Amniotic epithelial cell (primary cell): ENCODE results near the gene FITM2.
"Not testable (repeated sequence)": the region's sequence is repeated elsewhere in the genome, so short reads cannot be mapped to it uniquely, and the experiment has no call there.

Source experiments
- DNase-seq: peaks from one replicate; pipeline ENCODE4 v3.0.0-alpha.2; 2010; ENCODE audit warnings: low read depth

FITM2 gene

DNA sequence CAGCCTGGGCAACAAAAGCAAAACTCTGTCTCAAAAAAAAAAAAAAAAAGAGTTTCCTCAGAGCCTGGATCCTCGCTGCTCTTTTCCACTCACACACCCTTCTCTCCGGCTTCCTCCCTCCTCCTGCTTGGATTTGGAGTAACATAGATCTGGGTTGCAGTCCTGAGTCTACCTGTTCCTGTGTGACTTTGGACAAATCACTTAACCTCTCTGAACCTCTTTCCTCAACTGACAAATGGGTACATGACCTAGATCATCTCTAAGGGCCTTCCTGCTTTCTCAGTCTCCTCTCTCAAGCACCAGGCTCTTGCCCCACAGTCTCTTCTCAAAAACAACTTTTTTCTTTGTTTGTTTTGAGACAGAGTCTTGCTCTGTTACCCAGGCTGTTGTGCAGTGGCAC lies 20.2 kb upstream of the FITM2 start:
- no peak for DNase-seq

DNA sequence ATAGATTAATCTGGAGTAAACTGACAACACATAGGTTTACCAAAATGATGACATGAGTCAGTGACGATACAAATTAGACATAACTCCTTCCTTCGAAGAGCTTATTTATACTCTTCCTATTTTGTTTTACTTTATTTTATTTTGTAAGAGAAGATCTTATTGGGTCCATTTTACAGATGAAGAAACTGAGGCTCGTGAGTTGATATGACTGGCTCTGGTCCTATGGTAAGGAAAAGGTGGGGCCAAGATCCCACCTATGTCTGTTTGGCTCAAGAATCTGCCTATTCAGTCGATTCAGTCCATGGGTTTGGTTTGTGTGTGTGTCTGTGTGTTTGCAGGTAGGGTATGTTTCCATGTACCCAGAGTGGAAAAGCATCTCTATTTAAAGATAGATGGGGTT lies 17.4 kb upstream of the FITM2 start:
- DNase-seq = no peak

DNA sequence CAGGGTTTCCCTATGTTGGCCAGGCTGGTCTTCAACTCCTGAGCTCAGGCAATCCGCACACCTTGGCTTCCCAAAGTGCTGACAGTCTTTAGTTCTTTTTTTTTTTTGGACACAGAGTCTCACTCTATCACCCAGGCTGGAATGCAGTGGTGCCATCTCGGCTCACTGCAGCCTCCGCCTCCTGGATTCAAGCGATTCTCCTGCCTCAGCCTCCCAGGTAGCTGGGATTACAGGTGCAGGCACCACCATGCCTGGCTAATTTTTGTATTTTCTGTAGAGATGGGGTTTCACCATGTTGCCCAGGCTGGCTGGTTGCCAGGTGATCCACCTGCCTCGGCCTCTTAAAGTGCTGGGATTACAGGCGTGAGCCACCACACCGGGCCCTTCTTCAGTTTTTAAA lies 16.7 kb upstream of the FITM2 start:
- DNase-seq = not testable (repeated sequence)

DNA sequence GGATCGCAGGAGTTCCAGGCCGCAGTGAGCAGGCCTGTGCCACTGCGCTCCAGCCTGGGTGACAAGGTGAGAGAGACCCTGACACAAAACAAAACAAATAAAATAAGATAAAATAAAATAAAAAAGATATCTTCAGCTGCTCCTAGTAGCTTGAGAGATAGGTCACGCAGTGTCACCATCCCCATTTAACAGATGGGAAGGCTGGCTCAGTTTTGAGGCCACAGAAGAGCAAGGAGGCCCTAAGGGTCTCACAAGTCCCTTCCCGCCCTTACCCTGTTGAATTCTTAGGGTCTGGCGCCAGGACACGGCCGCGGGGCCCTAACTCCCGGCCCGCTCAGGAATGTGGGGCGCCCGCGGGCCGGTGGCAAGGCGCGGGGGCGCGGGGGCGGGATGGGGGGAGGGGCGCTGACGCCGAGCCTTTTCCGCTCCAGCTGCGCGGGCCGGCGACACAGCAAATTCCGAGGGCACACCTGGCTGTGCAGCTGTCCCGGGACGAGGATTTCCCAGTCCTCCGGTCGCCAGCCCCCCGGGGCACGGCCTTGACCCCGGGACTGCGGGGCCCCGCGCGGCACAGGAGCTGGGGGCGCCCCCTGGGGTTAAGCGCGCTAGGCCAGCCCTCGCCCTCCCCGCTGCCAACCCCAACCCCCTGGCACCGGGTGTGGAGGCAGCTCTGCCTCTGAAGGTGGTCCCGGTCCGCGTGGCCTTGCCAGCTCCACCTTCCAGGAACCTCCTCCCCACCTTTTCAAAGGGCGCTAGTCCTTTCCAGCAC lies 15.6 kb upstream of the FITM2 start:
- no peak for DNase-seq

DNA sequence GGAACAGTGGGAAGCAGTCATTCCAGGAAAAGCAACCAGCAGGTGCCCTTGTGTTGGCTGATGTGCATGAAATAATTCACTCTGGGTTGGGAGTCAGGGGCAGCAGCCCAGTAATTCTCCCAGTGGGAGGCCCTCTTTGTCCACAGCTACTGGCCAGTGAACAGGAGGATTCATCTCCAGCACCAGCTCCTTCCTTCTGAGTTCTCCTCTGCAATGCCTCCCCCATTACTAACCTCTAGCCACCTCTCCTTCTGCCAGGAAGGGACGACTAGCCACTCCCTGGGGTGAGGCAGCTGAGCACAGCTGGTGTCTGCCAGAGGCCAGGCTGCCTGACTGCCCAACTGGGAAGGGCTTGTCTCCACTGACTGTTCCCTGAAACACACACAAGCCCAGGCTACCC lies 13.3 kb upstream of the FITM2 start:
- DNase-seq = no peak

DNA sequence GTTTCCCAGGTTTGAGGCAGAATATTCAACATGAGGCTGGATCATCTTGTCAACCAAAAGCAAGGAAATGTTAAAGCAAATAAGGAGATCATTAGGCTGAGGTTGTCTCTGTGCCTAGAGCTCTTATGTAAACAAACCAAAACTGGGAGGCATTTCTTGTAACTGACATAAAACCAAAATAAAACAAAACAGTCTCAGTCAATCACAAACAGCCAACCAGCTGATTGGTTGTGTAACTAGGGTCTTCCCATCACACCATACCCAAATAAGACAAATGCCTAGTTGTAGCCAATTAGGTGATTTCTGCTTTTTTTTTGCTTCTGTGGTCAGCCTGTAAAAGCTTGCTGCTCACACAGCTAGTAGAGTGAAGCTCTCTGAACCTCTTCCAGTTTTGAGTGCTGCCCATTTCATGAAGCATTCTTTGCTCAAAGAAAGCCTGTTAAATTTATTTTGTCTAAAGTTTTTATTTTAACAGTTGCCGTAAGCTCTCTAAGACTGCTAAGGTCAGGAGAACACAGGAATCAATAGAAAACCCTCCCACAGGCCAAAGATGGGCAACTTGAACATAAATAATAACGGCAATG lies 8.9 kb upstream of the FITM2 start:
- DNase-seq = no peak

DNA sequence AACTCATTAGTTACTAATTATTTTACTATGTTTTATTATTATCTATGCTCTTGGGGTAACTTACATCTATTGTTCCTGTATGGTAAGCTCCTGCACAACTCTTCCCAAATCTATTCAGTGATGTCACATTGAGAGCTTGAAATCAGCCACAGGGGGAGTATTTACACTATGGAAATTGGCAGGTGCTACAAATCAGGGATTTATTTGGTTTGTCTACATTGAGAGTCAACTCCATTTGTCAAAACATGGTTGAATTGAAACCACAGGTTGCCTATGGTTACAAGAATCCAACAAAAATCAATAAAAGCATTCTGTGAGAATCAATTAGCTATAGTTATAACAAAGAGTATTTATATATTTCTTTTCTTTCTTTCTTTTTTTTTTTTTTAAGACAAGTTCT lies 3.9 kb upstream of the FITM2 start:
- DNase-seq = no peak

DNA sequence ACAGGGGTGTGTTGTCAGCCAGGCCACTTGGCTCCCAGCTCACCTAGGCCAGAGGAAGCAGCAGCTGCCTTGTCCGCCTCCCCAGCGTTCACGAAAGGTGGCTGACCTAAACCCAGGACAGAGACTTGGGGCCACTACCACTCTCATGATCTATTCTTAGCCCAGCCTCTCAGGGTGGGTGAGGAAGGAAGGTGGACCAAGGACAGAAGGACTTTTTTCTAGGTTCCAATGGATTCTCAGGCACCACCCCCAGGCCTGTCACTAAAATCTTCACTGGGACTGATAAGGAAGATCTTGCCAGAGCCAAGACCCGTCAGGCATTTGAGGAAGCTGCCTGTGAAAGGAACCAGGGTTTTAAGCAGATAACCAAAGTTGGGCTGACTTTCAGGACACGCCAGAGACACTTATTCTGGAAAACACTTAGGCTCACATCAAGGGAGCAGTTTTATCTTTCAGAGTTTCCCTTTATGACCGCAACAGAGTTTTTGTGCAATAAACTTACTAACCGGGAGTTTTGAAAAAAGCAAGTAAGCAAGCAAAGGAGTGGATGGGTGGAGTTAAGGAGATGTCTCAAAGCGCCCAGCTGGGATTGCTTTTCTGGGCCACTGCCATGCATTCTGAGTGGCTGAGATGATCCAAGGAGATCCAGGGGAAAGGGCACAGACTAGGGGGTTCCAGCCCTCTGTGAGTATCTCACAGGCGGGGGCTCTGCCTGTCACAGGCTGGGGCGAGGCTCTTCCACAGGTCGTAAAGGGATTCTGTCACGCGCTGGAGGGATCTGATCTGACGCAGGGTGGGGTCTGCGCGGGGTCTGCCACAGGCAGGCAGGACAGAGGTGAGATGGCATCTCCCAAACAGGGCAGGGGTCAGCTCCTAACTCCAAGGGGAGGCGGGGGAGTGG lies 989 bp downstream of the FITM2 start:
- DNase-seq = peak; percentile 80

DNA sequence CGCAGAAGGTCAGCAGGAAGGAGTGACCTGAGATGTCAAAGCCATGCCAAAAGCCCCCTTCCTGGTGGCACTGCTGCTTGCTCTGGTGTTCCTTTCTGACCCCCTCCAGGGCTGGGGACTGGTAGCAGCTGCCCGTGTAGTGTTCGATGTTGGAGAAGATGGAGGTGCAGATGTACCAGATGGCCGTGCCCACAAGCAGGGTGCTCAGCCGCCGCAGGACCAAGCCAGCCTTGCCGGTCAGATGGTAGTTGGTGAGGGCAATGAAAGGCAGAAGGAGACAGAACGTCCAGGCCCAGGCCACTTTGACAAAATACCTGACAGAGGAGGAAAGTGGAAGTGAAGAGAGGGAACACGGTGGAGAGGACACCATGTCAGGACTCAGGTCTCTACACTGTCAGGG lies 4.1 kb downstream of the FITM2 start:
- no peak for DNase-seq

DNA sequence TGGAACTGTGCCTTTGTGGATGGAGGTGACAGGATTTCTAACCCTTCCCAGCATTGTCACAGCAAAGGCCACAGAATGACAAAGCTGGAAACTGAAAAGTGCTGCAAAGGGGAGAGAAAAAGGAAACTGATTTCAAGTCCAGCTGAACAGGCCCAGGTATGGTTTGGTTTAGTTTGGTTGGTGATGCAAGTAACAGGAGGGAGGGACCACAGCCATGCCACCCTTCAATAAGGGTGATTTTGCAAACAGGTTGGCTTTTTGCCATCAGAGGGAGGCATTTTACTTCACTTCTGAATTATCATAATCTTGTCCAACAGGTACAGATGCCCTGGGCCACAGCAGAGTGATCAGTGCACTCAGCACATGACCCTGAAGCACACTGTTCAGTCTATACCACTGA lies 6.6 kb downstream of the FITM2 start:
- no peak for DNase-seq

DNA sequence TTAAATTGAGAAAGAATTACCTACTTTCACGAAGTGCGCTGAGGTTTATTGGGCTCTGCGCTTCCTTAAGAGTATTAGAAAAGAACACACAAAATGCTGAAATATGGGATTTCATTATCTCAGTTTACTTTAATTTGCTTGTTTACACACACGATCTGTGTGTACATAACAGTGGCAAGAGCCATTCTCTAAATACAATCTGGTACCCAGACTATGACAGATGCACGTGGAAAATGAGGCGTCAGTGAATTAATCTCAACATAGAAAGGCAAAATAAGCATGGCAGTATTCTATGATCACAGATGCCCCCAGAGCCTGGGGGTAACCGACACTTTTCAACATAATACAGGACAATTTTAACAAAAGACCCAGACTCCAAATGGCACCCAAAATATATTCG lies 8.3 kb downstream of the FITM2 start:
- DNase-seq = no peak

DNA sequence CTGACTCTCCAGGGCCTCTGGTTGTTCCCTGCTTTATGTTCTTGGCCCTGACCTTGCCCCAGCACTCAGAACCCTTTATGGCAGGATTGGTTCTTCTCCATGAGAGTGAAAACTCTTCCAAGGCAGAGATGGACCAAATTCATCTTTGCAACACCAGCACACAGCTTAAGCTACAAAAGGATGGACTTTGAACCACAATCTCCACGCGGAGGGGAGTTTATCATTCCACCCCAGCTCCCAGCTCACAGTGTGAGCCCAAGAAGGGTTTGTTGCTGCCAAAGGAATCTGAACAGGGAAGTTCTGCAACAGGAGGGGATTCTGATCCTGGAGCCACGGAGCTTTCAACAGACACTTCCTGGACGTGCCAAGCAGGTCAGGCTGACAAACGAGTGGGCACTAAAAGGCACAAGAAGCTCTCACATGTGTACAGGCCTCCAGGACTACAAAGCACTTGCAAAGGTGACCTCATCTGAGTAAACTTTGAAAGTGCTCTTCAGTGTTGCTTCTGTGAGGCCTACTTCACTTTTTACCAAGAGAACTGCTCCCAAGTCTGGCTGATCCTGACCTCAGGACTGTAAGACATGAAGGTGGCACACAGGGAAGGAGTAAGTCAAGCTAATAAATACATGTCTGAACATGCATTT lies 8.9 kb downstream of the FITM2 start:
- no peak for DNase-seq

DNA sequence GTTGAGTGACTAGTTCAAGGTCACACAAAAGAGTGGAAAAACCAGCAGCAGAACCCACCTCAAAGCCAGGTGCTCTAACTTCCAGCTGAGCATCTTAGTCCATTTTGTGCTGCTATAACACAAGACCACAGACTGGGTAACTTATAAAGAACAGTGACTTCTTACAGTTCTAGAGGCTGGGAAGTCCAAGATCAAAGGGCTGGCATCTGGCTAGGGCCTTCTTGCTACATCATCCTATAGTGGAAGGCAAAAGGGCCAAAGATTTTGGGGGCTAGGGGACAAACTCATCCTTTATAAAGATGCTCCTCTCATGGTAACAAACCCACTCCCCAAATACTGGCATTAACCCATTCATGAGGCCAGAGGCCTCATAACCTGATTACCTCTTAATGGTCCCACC lies 9.7 kb downstream of the FITM2 start:
- no peak for DNase-seq

DNA sequence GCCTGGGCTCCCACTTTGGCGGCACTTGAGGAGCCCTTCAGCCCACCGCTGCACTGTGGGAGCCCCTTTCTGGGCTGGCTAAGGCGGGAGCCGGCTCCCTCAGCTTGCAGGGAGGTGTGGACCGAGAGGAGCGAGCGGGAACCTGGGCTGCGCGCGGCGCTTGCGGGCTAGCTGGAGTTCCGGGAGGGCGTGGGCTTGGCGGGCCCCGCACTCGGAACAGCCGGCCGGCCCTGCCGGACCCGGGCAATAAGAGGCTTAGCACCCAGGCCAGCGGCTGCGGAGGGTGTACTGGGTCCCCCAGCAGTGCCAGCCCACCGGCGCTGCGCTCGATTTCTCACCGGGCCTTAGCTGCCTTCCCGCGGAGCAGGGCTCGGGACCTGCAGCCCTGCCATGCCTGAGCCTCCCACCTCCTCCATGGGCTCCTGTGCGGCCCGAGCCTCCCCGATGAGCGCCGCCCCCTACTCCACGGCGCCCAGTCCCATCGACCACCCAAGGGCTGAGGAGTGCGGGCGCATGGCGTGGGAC lies 11.9 kb downstream of the FITM2 start:
- not testable (repeated sequence) for DNase-seq

DNA sequence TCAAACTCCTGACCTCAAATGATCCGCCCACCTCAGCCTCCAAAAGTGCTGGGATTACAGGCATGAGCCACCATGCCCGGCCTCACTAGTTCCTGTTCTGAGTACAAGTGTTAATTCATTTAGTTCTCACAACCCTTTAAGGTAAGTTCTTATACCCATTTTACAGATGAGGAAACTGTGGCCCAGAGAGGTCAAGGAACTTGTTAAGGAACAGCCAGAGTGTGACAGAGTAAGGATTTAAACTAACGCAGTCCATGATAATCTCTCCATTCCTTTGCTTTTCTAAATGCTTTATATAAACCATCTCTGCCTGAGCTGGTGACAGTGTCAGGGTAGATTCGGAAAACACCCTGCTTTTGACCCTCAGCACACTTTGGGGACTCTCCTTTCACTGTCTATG lies 13.3 kb downstream of the FITM2 start:
- no peak for DNase-seq

DNA sequence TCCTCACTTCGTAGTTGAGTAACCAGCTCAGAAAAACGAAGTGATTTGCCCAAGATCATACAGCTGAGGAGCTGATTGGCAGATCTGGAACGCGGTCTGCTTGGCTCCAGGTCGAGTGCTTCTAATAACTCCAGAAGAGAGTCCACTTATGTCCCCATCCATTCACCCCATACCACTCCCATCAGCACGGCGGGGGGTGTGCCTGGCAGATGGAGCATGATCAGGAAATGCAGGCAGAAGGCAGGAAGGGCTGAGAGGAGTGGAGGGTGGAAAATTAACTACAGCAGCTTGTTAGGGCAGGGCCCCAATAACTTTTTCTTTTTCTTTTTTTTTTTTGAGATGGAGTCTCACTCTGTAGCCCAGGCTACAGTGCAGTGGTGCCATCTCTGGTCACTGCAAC lies 15.0 kb downstream of the FITM2 start:
- no peak for DNase-seq

DNA sequence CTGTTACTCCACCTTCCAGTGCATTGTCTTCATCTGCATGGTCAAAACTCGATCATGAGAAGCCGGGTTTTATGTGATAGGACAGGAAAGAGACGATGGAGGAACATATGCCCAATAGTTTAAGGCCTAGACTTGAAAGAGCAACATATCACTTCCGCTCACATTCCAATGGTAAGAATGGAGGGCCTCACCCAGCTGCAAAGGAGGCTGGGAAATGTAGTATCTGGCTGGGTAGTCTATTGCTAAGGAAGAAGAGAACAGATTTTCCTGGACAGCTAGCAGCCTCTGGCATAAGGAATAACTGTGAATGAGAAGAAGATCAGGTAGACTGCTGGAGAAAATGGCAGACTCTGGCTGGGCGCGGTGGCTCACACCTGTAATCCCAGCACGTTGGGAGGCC lies 19.2 kb downstream of the FITM2 start:
- no peak for DNase-seq

DNA sequence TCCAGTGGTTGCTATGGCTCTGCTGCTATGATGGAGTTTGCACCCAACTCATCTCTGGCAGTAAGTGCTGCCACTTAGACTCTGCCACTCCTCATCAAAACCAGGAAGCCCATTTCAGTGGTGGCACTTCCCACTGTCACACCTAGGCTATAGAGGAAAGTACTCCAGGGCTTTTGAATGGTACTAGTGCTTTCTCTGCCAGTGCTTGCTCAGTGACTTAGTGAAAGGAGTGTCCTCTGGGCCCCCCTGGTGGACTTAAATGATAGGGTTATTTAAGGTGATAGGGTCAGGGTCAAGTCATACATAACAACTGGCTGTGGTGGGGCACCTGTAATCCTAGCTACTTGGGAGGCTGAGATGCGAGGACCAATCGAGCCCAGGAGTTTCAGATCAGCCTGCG lies 22.8 kb downstream of the FITM2 start:
- DNase-seq = no peak

DNA sequence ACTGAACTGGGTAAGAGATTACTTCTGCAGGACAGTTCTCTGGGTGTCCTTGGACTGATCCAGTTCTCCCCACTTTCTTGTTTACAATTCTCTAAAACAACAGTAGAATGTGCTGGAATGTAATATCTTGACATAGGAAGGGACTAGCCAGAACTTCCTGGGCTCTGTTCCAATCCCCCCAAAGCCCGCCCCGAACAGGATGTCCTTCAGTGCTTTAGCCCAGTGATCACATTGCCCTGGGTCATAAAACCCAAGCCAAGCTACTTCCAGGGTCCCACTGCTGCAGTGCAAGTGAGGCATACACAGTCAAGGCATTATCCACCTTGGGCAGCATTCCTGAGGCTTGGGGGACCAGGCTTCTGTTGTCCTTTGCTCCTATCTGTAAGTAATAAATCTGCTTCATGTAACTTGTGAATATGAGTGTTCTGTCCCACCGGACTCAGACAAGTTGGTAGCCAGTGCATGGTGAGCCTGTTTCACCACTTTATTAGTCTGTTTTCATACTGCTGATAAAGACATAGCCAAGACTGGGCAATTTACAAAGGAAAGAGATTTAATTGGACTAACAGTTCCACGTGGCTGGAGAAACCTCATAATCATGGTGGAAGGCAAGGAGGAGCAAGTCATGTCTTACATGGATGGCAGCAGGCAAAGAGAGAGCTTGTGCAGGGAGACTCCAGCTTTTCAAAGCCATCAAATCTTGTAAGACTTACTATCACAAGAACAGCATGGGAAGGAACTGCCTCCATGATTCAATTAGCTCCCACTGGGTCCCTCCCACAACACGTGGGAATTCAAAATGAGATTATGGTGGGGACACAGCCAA lies 23.5 kb downstream of the FITM2 start:
- no peak for DNase-seq

DNA sequence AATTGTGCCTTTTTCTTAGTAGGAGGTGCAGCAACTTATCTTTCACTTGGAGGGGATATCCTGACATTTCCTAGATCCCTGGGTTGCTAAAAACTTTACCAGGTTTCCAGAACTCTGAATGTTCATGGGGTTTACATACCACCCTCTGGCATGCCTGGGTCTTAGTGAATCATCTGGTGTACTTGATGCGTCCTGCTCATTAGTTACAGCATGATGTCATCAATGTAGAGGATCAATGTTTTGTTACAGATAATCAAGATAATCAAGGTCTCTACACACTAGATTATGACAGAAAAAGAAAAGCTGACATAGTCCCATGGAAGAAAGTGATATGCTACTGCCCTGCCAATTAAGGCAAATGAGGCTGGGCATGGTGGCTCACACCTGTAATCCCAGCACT lies 27.0 kb downstream of the FITM2 start:
- no peak for DNase-seq

DNA sequence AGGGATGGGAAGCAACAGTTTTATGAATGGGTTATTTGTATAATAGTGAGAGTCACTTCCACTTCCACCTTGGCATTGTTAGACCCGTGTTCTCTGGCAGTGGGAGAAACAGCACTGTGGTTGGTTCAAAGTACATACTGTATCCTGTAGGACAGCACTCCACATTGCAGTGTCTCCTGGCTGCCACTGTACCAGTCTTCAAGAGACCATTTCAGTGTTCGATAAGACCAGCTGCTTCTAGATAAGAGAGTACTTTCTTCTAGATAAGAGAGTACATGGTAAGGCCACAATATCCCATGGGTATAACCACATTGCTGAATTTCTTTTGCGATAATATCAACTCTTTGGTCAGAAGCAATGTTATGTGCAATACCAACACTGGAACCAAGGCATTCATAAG lies 28.8 kb downstream of the FITM2 start:
- no peak for DNase-seq

DNA sequence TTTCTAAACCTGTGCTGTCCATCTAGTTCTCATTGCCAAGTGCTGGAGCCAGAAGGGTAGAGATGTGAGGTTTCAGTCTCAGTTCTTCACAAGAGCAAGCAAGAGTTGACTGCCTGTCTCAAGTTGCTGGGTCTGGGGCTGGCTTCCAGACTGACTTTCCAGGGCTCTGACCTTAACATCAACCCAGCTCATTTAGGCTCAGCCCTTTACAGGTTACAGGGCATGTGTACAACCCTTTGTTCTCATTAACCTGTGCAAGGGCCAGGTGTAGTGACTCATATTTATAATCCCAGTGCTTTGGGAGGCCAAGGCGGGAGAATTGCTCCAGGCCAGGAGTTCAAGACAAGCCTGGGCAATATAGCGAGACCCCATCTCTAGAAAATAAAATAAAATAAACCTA lies 30.6 kb downstream of the FITM2 start:
- DNase-seq = no peak
